AG09309 (cell line): ENCODE results near the gene SUFU.
A peak's percentile ranks its signal among the peaks of the same experiment; 100 is the strongest.

ENCODE experiments used
- DNase-seq: peaks from one replicate; pipeline ENCODE4 v3.0.0-alpha.2; 2010; ENCODE audit warnings: low read depth
- H3K4me3 ChIP-seq: 2 replicates; pipeline ENCODE4 v1.5.1; 2011; ENCODE audit warnings: mild to moderate bottlenecking, low read depth, low read length, moderate library complexity; ENCODE audit not compliant: control insufficient read depth
- CTCF ChIP-seq: IDR thresholded peaks from 2 replicates; pipeline ENCODE4 v1.5.1; 2011; ENCODE audit warnings: mild to moderate bottlenecking, low read depth, low read length, inconsistent platforms; ENCODE audit not compliant: insufficient read depth, control insufficient read depth; ENCODE audit errors: missing control alignments

Gene SUFU

GRCh38 chr10:102593804-102594079 lies 90.0 kb downstream of the SUFU start:
- no peak for TF ChIP-seq CTCF
- H3K4me3 ChIP-seq = no peak overlapping the region
- DNase-seq = no peak

- TF ChIP-seq CTCF = no peak
- DNase-seq = no peak
- no peak overlapping the region for H3K4me3 ChIP-seq
Measured at GRCh38 chr10:102595293-102595692, 91.5 kb downstream of the SUFU start.

GRCh38 chr10:102595897-102596296 lies 92.1 kb downstream of the SUFU start:
- H3K4me3 ChIP-seq = no peak overlapping the region
- no peak for TF ChIP-seq CTCF
- DNase-seq = no peak

- H3K4me3 ChIP-seq = no peak overlapping the region
- no peak for DNase-seq
- TF ChIP-seq CTCF = peak; percentile 91
Measured at GRCh38 chr10:102596506-102596971, 92.8 kb downstream of the SUFU start.

GRCh38 chr10:102597131-102597991 lies 93.6 kb downstream of the SUFU start:
- no peak for DNase-seq
- TF ChIP-seq CTCF = no peak
- no peak overlapping the region for H3K4me3 ChIP-seq

- DNase-seq = no peak
- TF ChIP-seq CTCF = no peak
- H3K4me3 ChIP-seq = no peak overlapping the region
Measured at GRCh38 chr10:102598243-102598642, 94.5 kb downstream of the SUFU start.
